HepG2 (cell line): ENCODE data around the gene IP6K1. TPM values are rescaled to one million over a fixed set of nuclear protein-coding genes. Genes with fewer than 3 reads are reported as not detected.

Source experiments
- BORCS8-MEF2B ChIP-seq: sonication (generic); formaldehyde crosslinking; IDR thresholded peaks from 2 replicates; pipeline ENCODE4 v1.8.0; 2022; ENCODE audit warnings: mild to moderate bottlenecking, missing genetic modification reagents
- CCAR2 ChIP-seq: fragments of 200-400 bp; formaldehyde crosslinking; optimal IDR thresholded peaks from 2 replicates; pipeline ENCODE3; 2018; ENCODE audit warnings: low read depth, mild to moderate bottlenecking, low read length, moderate library complexity
- FIP1L1 ChIP-seq: fragments of 200-400 bp; formaldehyde crosslinking; IDR thresholded peaks from 2 replicates; pipeline ENCODE4 v1.6.1; 2018; ENCODE audit warnings: low read depth, mild to moderate bottlenecking, low read length, moderate library complexity, borderline replicate concordance; ENCODE audit not compliant: insufficient read depth
- PHF8 ChIP-seq: sonication (generic); formaldehyde crosslinking; IDR thresholded peaks from 2 replicates; pipeline ENCODE4 v1.5.0; 2020; ENCODE audit warnings: missing genetic modification reagents
- THYN1 ChIP-seq: sonication (generic); formaldehyde crosslinking; IDR thresholded peaks from 2 replicates; pipeline ENCODE4 v1.8.1; 2023; ENCODE audit warnings: low read depth, mild to moderate bottlenecking, moderate library complexity, missing genetic modification reagents, borderline replicate concordance
- ZMAT3 ChIP-seq: sonication (generic); formaldehyde crosslinking; conservative IDR thresholded peaks from 2 replicates; pipeline ENCODE4 v1.7.0; 2021; ENCODE audit warnings: missing genetic modification reagents
- ZNF570 ChIP-seq: sonication (generic); formaldehyde crosslinking; IDR thresholded peaks from 2 replicates; pipeline ENCODE4 v1.4.0; 2020; ENCODE audit warnings: mild to moderate bottlenecking, missing genetic modification reagents, borderline replicate concordance
- ZNF572 ChIP-seq: sonication (generic); formaldehyde crosslinking; IDR thresholded peaks from 2 replicates; pipeline ENCODE4 v1.5.1; 2020; ENCODE audit warnings: mild to moderate bottlenecking, missing genetic modification reagents
- ZSCAN25 ChIP-seq: sonication (generic); formaldehyde crosslinking; IDR thresholded peaks from 2 replicates; pipeline ENCODE4 v1.8.0; 2022; ENCODE audit warnings: mild to moderate bottlenecking, missing genetic modification reagents
- polyA plus RNA-seq, 8 experiments: library from polyadenylated mRNA; depleted of rRNA in 3 of 8; stranded (reverse) in 7 of 8; unstranded in 1 of 8; fragments of >200 nt; fragmentation: Illumina TruSeq in 4 of 8; extraction: Trizol in 4 of 8; gene quantifications; 2 replicates each; pipeline versions ENCODE4 v1.2.1 to v1.2.3, GENCODE V29; 2011 to 2016; ENCODE audit warnings: low read depth in 4 of 8, missing spikeins in 1 of 8, mixed read lengths in 1 of 8; ENCODE audit not compliant: insufficient read depth in 1 of 8
- total RNA-seq, 5 experiments: library from RNA; depleted of rRNA; stranded (reverse); fragments of >200 nt; fragmentation: Illumina TruSeq; extraction: Trizol; gene quantifications; 2 replicates each; pipeline ENCODE4 v1.2.3, GENCODE V29; 2016; ENCODE audit warnings: low read depth in 1 of 5
- TF ChIP-seq, protein P1 (sequence below): sonication (generic); formaldehyde crosslinking; IDR thresholded peaks from 2 replicates; pipeline ENCODE4 v1.4.0; 2020; ENCODE audit warnings: mild to moderate bottlenecking, missing genetic modification reagents
- TF ChIP-seq, protein P2 (sequence below): sonication (generic); formaldehyde crosslinking; IDR thresholded peaks from 2 replicates; pipeline ENCODE4 v1.9.0; 2021; ENCODE audit warnings: missing genetic modification reagents, mild to moderate bottlenecking, borderline replicate concordance
- TF ChIP-seq, protein P3 (sequence below): sonication (generic); formaldehyde crosslinking; IDR thresholded peaks from 2 replicates; pipeline ENCODE4 v1.9.0; 2021; ENCODE audit warnings: missing genetic modification reagents, borderline replicate concordance
- TF ChIP-seq, protein P4 (sequence below): sonication (generic); formaldehyde crosslinking; conservative IDR thresholded peaks from 2 replicates; pipeline ENCODE4 v1.8.0; 2022; ENCODE audit warnings: missing genetic modification reagents
- TF ChIP-seq, protein P5 (sequence below): sonication (generic); formaldehyde crosslinking; IDR thresholded peaks from 2 replicates; pipeline ENCODE4 v1.4.0; 2020; ENCODE audit warnings: missing genetic modification reagents
- TF ChIP-seq, protein P6 (sequence below): sonication (generic); formaldehyde crosslinking; IDR thresholded peaks from 2 replicates; pipeline ENCODE4 v1.5.0; 2020; ENCODE audit warnings: missing genetic modification reagents

Gene IP6K1
- total and polyA plus RNA-seq, 2 of the 13 experiments (the other 11 are each of a cell fraction or from before 2014, with no cell fraction given): 17.7 to 29.7 TPM

DNA sequence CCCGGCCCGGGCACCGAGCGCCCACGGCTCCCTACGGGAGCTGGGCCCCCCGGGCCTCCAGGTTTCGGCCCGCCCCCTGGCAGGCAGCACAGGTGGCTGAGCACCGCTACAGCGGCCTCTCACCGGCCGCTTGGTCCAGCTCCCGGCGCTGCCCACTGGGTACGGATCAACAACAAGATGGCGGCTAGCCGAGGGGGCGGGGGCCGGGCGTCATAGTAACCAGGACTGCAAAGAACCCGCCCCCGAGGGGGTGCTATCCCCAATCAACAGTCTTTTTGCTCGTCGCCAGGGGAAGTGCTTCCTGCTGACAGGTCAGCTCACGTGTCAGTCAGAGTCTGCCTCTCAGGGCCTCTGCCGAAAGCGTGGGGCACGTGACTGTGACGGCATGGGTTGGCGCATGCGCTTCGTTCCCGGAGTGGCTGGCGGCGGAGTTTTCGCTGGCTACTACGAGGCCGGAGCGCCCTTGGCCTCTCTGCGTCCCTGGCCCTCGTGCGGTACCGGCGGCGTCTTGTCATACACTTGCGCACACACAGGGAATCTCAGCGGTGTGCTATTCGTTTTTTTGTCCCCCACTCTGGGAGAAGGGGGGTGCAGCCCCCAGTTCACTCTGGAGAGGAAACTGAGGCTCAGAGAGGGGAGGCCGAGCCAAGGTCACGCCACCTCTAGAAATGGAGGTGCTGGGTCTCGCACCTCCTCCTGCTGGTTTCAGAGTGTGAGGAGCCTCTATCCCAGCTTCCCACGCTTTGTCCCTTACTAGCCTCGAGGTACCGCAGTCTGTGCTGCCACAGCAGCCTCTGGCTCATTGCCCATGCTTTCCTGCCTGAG lies at the start of gene IP6K1 (continued):
- TF ChIP-seq FIP1L1 (no peak), ZNF570 (CRISPR knock-in tag) (no peak), PHF8 (CRISPR knock-in tag) (peak; percentile 90), BORCS8-MEF2B (CRISPR knock-in tag) (peak; percentile 66; the same call in 1 of the 2 replicates), ZNF572 (CRISPR knock-in tag) (no peak), ZSCAN25 (no peak), ZMAT3 (peak; percentile 89), THYN1 (CRISPR knock-in tag) (no peak), CCAR2 (no peak)
- TF ChIP-seq, protein P1, sequence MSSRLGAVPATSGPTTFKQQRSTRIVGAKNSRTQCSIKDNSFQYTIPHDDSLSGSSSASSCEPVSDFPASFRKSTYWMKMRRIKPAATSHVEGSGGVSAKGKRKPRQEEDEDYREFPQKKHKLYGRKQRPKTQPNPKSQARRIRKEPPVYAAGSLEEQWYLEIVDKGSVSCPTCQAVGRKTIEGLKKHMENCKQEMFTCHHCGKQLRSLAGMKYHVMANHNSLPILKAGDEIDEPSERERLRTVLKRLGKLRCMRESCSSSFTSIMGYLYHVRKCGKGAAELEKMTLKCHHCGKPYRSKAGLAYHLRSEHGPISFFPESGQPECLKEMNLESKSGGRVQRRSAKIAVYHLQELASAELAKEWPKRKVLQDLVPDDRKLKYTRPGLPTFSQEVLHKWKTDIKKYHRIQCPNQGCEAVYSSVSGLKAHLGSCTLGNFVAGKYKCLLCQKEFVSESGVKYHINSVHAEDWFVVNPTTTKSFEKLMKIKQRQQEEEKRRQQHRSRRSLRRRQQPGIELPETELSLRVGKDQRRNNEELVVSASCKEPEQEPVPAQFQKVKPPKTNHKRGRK (CRISPR knock-in tag): no peak
- TF ChIP-seq, protein P2, sequence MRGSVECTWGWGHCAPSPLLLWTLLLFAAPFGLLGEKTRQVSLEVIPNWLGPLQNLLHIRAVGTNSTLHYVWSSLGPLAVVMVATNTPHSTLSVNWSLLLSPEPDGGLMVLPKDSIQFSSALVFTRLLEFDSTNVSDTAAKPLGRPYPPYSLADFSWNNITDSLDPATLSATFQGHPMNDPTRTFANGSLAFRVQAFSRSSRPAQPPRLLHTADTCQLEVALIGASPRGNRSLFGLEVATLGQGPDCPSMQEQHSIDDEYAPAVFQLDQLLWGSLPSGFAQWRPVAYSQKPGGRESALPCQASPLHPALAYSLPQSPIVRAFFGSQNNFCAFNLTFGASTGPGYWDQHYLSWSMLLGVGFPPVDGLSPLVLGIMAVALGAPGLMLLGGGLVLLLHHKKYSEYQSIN: no peak
- TF ChIP-seq, protein P3, sequence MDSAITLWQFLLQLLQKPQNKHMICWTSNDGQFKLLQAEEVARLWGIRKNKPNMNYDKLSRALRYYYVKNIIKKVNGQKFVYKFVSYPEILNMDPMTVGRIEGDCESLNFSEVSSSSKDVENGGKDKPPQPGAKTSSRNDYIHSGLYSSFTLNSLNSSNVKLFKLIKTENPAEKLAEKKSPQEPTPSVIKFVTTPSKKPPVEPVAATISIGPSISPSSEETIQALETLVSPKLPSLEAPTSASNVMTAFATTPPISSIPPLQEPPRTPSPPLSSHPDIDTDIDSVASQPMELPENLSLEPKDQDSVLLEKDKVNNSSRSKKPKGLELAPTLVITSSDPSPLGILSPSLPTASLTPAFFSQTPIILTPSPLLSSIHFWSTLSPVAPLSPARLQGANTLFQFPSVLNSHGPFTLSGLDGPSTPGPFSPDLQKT: no peak
- TF ChIP-seq, protein P4, sequence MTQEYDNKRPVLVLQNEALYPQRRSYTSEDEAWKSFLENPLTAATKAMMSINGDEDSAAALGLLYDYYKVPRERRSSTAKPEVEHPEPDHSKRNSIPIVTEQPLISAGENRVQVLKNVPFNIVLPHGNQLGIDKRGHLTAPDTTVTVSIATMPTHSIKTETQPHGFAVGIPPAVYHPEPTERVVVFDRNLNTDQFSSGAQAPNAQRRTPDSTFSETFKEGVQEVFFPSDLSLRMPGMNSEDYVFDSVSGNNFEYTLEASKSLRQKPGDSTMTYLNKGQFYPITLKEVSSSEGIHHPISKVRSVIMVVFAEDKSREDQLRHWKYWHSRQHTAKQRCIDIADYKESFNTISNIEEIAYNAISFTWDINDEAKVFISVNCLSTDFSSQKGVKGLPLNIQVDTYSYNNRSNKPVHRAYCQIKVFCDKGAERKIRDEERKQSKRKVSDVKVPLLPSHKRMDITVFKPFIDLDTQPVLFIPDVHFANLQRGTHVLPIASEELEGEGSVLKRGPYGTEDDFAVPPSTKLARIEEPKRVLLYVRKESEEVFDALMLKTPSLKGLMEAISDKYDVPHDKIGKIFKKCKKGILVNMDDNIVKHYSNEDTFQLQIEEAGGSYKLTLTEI: no peak
- TF ChIP-seq, protein P5, sequence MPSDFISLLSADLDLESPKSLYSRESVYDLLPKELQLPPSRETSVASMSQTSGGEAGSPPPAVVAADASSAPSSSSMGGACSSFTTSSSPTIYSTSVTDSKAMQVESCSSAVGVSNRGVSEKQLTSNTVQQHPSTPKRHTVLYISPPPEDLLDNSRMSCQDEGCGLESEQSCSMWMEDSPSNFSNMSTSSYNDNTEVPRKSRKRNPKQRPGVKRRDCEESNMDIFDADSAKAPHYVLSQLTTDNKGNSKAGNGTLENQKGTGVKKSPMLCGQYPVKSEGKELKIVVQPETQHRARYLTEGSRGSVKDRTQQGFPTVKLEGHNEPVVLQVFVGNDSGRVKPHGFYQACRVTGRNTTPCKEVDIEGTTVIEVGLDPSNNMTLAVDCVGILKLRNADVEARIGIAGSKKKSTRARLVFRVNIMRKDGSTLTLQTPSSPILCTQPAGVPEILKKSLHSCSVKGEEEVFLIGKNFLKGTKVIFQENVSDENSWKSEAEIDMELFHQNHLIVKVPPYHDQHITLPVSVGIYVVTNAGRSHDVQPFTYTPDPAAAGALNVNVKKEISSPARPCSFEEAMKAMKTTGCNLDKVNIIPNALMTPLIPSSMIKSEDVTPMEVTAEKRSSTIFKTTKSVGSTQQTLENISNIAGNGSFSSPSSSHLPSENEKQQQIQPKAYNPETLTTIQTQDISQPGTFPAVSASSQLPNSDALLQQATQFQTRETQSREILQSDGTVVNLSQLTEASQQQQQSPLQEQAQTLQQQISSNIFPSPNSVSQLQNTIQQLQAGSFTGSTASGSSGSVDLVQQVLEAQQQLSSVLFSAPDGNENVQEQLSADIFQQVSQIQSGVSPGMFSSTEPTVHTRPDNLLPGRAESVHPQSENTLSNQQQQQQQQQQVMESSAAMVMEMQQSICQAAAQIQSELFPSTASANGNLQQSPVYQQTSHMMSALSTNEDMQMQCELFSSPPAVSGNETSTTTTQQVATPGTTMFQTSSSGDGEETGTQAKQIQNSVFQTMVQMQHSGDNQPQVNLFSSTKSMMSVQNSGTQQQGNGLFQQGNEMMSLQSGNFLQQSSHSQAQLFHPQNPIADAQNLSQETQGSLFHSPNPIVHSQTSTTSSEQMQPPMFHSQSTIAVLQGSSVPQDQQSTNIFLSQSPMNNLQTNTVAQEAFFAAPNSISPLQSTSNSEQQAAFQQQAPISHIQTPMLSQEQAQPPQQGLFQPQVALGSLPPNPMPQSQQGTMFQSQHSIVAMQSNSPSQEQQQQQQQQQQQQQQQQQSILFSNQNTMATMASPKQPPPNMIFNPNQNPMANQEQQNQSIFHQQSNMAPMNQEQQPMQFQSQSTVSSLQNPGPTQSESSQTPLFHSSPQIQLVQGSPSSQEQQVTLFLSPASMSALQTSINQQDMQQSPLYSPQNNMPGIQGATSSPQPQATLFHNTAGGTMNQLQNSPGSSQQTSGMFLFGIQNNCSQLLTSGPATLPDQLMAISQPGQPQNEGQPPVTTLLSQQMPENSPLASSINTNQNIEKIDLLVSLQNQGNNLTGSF (CRISPR knock-in tag): 0 out of 2 replicates have a peak, but pooled peaks have one; percentile 15
- TF ChIP-seq, protein P6, sequence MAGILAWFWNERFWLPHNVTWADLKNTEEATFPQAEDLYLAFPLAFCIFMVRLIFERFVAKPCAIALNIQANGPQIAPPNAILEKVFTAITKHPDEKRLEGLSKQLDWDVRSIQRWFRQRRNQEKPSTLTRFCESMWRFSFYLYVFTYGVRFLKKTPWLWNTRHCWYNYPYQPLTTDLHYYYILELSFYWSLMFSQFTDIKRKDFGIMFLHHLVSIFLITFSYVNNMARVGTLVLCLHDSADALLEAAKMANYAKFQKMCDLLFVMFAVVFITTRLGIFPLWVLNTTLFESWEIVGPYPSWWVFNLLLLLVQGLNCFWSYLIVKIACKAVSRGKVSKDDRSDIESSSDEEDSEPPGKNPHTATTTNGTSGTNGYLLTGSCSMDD (CRISPR knock-in tag): no peak
